ENCODE measurements around the gene SLC2A5. TPM values are rescaled to one million over a fixed set of nuclear protein-coding genes. Genes with fewer than 3 reads are reported as not detected.
"Not testable (repeated sequence)": the region's sequence is repeated elsewhere in the genome, so short reads cannot be mapped to it uniquely, and the experiment has no call there.

Gene SLC2A5
- total RNA-seq, 1 donor = 2.2 TPM

GRCh38 chr1:9009438-9010370 lies 59.7 kb downstream of the SLC2A5 start:
- DNase-seq (ENCODE audit: low read depth) = peak; percentile 34
- H3K4me3 ChIP-seq (ENCODE audit: low read depth, low read length) = no peak overlapping the region
- TF ChIP-seq CTCF (IDR thresholded peaks at IDR 0.05; ENCODE audit: insufficient read depth, low read depth, low read length) = peak; percentile 72

DNA sequence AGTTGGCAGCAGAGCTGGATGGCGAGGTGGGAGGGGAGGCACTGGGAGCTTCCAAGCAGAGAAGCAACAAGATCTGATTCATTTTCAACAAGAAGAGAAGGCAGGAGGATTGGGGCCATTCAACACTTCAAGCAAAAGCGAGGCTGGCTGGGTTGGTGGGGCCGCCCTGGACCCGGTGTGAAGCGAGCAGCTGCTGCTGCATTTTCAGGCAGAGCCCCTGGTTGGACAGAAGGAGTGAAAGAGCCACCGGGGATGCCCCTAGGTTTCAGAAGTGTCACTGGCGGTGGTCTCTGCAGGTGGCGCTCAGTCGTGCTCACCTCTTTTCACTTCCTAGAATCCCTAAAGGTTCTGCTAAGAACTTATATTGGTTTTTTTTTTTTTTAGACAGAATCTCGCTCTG lies 61.2 kb downstream of the SLC2A5 start:
- H3K4me3 ChIP-seq (ENCODE audit: low read depth, low read length) = no peak overlapping the region
- DNase-seq (ENCODE audit: low read depth) = no peak
- no peak for TF ChIP-seq CTCF (IDR thresholded peaks at IDR 0.05; ENCODE audit: insufficient read depth, low read depth, low read length)

DNA sequence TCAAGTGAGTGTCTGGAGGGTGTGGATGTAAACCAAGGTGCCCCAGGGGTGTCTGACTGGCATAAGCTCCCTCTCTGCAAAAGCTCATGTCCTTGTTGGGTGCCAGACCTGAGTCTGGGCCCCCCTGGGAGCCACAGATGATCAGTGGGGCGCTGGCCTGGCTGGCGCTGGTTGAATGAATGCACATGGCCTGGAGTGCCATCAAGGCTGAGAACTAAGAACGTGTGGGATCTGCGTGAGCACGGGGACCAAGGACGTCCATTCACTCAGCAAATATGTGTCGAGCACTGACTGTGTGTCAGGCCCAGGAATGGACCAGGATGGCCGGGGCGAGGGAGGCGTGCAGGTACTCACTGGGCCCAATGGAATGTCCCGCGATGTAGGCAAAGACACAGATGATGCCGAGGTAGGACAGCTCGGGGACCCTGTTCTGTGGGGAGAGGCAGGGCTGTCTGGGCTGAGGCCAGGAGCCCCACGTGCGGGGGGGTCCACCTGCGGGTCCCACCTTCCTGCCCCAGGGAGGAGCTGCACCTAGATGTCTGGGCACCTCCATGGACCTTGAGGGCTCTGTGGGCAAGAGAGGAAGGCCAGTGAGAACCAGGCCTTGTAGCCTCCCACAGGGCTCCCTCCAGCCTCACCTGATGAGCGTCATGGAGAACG lies 62.3 kb downstream of the SLC2A5 start:
- DNase-seq (ENCODE audit: low read depth) = no peak
- no peak for TF ChIP-seq CTCF (IDR thresholded peaks at IDR 0.05; ENCODE audit: insufficient read depth, low read depth, low read length)
- no peak overlapping the region for H3K4me3 ChIP-seq (ENCODE audit: low read depth, low read length)

- no peak overlapping the region for H3K4me3 ChIP-seq (ENCODE audit: low read depth, low read length)
- no peak for DNase-seq (ENCODE audit: low read depth)
- TF ChIP-seq CTCF (IDR thresholded peaks at IDR 0.05; ENCODE audit: insufficient read depth, low read depth, low read length) = no peak
Measured at GRCh38 chr1:9005395-9005708, 64.1 kb downstream of the SLC2A5 start.

DNA sequence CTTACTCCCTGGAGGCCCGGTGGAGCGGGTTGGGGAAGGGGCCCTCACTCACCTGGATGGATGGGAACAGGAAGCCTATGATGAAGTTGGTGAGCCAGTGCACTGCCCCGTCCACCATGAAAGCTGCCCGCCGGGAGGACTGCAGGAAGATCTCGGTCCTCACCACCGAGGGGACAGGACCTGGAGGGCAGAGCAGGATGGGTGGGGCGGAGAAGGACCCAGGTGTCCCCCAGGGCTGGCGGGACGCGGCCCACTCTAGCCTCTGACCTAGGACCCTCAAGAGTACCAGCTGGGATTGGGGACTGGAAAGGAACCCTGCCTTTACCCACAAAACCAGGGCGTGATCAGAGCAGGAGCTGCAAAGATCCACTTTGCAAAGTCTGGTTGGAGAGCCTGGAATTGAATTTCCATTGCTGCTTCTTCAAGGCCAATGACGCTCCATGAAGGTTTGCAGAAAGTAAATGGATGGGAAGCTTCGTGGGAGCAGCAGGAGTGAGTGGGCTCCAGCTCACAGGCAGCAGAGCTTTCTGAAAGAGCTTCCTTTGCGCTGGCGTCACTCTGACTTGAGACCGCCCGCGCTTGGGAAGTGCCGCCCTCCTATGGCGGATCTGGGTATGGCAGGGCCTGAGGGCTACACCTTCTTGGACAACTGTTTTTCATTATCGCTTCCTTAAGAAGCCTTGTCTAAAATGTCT lies 64.6 kb downstream of the SLC2A5 start:
- TF ChIP-seq CTCF (IDR thresholded peaks at IDR 0.05; ENCODE audit: insufficient read depth, low read depth, low read length) = peak; percentile 98
- no peak overlapping the region for H3K4me3 ChIP-seq (ENCODE audit: low read depth, low read length)
- DNase-seq (ENCODE audit: low read depth) = peak; percentile 81

DNA sequence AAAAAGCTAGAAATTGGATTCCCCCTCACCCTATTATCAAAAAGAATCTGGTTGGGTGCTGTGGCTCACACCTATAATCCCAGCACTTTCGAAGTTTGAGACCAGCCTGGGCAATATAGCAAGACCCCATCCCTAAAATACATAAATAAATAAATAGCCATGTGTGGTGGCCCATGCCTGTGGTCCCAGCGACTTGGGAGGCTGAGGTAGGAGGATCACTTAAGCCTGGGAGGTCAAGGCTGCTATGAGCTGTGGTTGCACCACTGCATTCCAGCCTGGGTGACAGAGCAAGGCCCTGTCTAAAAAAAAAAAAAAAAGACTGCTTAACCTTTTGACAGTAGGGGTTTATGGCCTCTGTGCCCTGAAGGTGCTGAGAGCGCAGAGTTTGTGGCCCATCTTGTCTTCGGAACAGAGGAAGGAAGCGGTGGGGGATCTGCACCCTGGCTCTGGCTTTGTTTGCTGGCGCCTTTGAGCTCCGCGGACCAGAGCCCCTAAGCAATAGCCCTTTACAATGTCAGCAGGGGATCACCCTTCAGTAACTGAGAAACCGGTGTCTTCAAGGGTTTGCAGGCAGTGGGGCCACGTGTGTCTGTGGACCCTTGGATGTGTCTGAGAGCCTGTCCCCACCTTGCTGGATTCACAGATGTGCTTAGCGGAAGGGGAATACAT lies 65.3 kb downstream of the SLC2A5 start:
- no peak for TF ChIP-seq CTCF (IDR thresholded peaks at IDR 0.05; ENCODE audit: insufficient read depth, low read depth, low read length)
- no peak overlapping the region for H3K4me3 ChIP-seq (ENCODE audit: low read depth, low read length)
- no peak for DNase-seq (ENCODE audit: low read depth)

GRCh38 chr1:9002215-9002560 lies 67.2 kb downstream of the SLC2A5 start:
- H3K4me3 ChIP-seq (ENCODE audit: low read depth, low read length); DNase-seq (ENCODE audit: low read depth): not testable (repeated sequence)

GRCh38 chr1:9001534-9002214 lies 67.8 kb downstream of the SLC2A5 start:
- not testable (repeated sequence) for DNase-seq (ENCODE audit: low read depth); H3K4me3 ChIP-seq (ENCODE audit: low read depth, low read length)

GRCh38 chr1:8993962-8994675 lies 75.3 kb downstream of the SLC2A5 start:
- DNase-seq (ENCODE audit: low read depth) = not testable (repeated sequence)

More at GRCh38 chr1:8993962-8994675, 75.3 kb downstream of the SLC2A5 start:
- H3K4me3 ChIP-seq (ENCODE audit: low read depth, low read length) = not testable (repeated sequence)
